Measurements from ENCODE around the gene DOCK9.

- TF ChIP-seq POLR2A (IDR thresholded peaks at IDR 0.05): no peak
- TF ChIP-seq CTCF (IDR thresholded peaks at IDR 0.05): no peak
Measured at GRCh38 chr13:98813993-98814392, 163.9 kb downstream of the DOCK9 start.

Measured in esophagus squamous epithelium (tissue), 4 donors.